Body of pancreas (tissue), 4 donors: Measurements from ENCODE around the gene MSMO1. TPM values are rescaled to one million over a fixed set of nuclear protein-coding genes. Genes with fewer than 3 reads are reported as not detected.
A peak's percentile ranks its signal among the peaks of the same experiment; 100 is the strongest.

Source experiments
- ATAC-seq: fragments of 150-250 bp; one replicate; pipeline ENCODE4 v1.9.1; 2016
- DNase-seq, 4 donors: peaks; one replicate each; pipeline ENCODE4 v3.0.0-alpha.2; 2019
- H3K27ac ChIP-seq, 4 donors: fragments of 200-600 bp; sonication (generic); 1 replicate in 3 of 4; 2 replicates in 1 of 4; pipeline versions ENCODE4 v1.5.1 to v1.6.1; 2016 to 2019; ENCODE audit warnings: mild to moderate bottlenecking in 1 of 4, mixed read lengths in 1 of 4, moderate library complexity in 1 of 4
- H3K27me3 ChIP-seq, 2 donors: fragments of 200-600 bp; sonication (generic); one replicate each; pipeline ENCODE4 v1.6.0; 2016; ENCODE audit warnings: mild to moderate bottlenecking in 1 of 2
- H3K36me3 ChIP-seq, 2 donors: fragments of 200-600 bp; sonication (generic); replicated peaks in 1 of 2; 2 replicates each; pipeline ENCODE4 v1.5.1; 2016; ENCODE audit warnings: low read depth in 2 of 2; ENCODE audit not compliant: insufficient read depth in 1 of 2
- H3K4me1 ChIP-seq: fragments of 200-600 bp; sonication (generic); one replicate; pipeline ENCODE4 v1.6.0; 2016
- H3K4me3 ChIP-seq, 2 donors: fragments of 200-600 bp; sonication (generic); 1 replicate in 1 of 2; 2 replicates in 1 of 2; pipeline ENCODE4 v1.5.1; 2016 to 2019
- H3K9me3 ChIP-seq, 3 donors: fragments of 200-600 bp; sonication (generic); 1 replicate in 2 of 3; 2 replicates in 1 of 3; pipeline ENCODE4 v1.5.1; 2016
- POLR2A ChIP-seq, 3 donors: fragments of 450-650 bp; IDR thresholded peaks; one replicate each; pipeline ENCODE4 v1.6.1; 2016; ENCODE audit warnings: antibody characterized with exemption in 3 of 3, mild to moderate bottlenecking in 2 of 3
- WGBS, 2 donors: methylation state at CpG; one replicate each; pipeline ENCODE4 v1.1.5; 2017; 5-methylcytosine and 5-hydroxymethylcytosine counted together
- intact Hi-C: fragments of 100-400 bp; cut with DNase I; formaldehyde crosslinking; loops from one replicate; pipeline ENCODE4 v1.15.1; 2023
- total RNA-seq, 2 donors: library from RNA; depleted of rRNA; stranded (reverse); fragments of >200 nt; gene quantifications; one replicate each; pipeline ENCODE4 v1.1.0, GENCODE V29; 2016
- TF ChIP-seq, protein P1 (sequence below), 7 experiments: fragments of 450-650 bp in 4 of 7; fragments of 200-600 bp in 3 of 7; sonication (generic) in 3 of 7; IDR thresholded peaks; one replicate each; pipeline ENCODE4 v1.5.1; 2016 to 2019; ENCODE audit warnings: antibody characterized with exemption in 7 of 7

The MSMO1 gene
- total RNA-seq, 2 donors from 2014 or later: 16.1 to 22.1 TPM

DNA sequence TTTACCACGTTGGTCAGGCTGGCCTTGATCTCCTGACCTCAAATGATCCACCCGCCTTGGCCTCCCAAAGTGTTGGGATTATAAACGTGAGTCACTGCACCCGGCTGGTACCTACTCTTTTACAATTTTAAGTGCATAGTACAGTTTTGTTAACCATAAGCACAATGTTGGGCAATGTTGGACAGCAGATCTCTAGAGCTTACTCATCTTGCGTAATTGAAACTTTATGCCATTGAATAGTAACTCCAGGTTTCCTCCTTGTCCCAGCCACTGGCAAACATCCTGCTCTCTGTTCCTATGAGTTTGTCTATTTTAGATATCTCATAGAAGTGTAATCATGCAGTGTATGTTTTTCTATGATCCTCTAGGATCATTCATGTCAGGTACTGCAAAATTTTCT, 42.1 kb downstream of the MSMO1 start:
- ATAC-seq (no peak), DNase-seq (no peak)
- Histone ChIP-seq H3K27me3 (no peaks in the 10 kb centered on the region), H3K4me1 (no peaks in the 10 kb centered on the region), H3K36me3 (no peaks in the 10 kb centered on the region), H3K27ac (no peak overlapping the region), H3K4me3 (no peak overlapping the region), H3K9me3 (no peaks in the 10 kb centered on the region)
- TF ChIP-seq, protein P1, sequence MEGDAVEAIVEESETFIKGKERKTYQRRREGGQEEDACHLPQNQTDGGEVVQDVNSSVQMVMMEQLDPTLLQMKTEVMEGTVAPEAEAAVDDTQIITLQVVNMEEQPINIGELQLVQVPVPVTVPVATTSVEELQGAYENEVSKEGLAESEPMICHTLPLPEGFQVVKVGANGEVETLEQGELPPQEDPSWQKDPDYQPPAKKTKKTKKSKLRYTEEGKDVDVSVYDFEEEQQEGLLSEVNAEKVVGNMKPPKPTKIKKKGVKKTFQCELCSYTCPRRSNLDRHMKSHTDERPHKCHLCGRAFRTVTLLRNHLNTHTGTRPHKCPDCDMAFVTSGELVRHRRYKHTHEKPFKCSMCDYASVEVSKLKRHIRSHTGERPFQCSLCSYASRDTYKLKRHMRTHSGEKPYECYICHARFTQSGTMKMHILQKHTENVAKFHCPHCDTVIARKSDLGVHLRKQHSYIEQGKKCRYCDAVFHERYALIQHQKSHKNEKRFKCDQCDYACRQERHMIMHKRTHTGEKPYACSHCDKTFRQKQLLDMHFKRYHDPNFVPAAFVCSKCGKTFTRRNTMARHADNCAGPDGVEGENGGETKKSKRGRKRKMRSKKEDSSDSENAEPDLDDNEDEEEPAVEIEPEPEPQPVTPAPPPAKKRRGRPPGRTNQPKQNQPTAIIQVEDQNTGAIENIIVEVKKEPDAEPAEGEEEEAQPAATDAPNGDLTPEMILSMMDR (IDR thresholded peaks at IDR 0.05): no peak
- TF ChIP-seq POLR2A (IDR thresholded peaks at IDR 0.05): no peak
- intact Hi-C loops: no loop called here
- 65 to 74% methylated on average over 5 of the region's 5 CpGs for WGBS, 2 donors

- no peaks in the 10 kb centered on the region for H3K4me1 ChIP-seq
- TF ChIP-seq POLR2A (IDR thresholded peaks at IDR 0.05): no peak
- no peaks in the 10 kb centered on the region for H3K27me3 ChIP-seq
- DNase-seq (no peak), ATAC-seq (no peak)
- intact Hi-C loops: no loop called here
- no peak overlapping the region for H3K4me3 ChIP-seq
- H3K36me3 ChIP-seq: no peaks in the 10 kb centered on the region
- H3K9me3 ChIP-seq: no peaks in the 10 kb centered on the region
- no peak overlapping the region for H3K27ac ChIP-seq
- 84 to 90% methylated on average over 1 of the region's 1 CpG for WGBS, 2 donors
These were observed 43.1 kb downstream of the MSMO1 start for GRCh38 chr4:165370530-165370929.

DNA sequence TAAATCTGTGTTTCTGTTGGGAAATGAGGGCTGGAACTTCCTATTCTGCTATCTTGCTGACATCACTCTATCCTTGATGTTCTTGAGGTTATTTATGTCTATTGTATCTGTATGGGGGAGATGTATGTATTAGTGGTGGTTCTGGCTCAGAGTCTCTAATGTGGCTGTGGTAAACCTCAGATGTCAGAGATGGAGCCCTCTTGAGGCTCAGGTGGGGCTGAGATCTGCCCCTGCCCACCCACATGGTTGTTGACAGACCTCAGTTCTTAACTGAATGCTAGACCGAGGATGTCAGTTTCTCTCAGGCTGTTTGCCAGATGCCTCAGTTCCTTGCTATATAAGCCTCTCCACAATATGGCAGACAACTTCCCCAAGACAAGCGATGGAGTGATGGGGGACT, 48.0 kb downstream of the MSMO1 start:
- Histone ChIP-seq H3K4me1 (peaks cover 15% of the 10 kb centered on the region), H3K27me3 (no peaks in the 10 kb centered on the region), H3K27ac (no peak overlapping the region), H3K4me3 (no peak overlapping the region), H3K9me3 (no peaks in the 10 kb centered on the region), H3K36me3 (no peaks in the 10 kb centered on the region)
- 81 to 85% methylated on average over 2 of the region's 2 CpGs for WGBS, 2 donors
- DNase-seq (no peak), ATAC-seq (no peak)
- TF ChIP-seq, protein P1 (IDR thresholded peaks at IDR 0.05): no peak
- TF ChIP-seq POLR2A (IDR thresholded peaks at IDR 0.05): no peak
- intact Hi-C loops: no loop called here

- TF ChIP-seq POLR2A (IDR thresholded peaks at IDR 0.05): no peak
- TF ChIP-seq, protein P1 (IDR thresholded peaks at IDR 0.05): no peak
- 34 to 35% methylated on average over 1 of the region's 1 CpG for WGBS, 2 donors
- intact Hi-C loops: no loop called here
- Histone ChIP-seq H3K4me1 (peaks cover 20% of the 10 kb centered on the region), H3K27ac (peak overlapping the region; percentile 17 to 88 (median 75)), H3K36me3 (no peaks in the 10 kb centered on the region), H3K4me3 (peak overlapping the region; percentile 0 to 22), H3K27me3 (no peaks in the 10 kb centered on the region), H3K9me3 (no peaks in the 10 kb centered on the region)
- ATAC-seq (no peak), DNase-seq (no peak)
These were observed 50.9 kb downstream of the MSMO1 start for GRCh38 chr4:165378398-165378744.

- DNase-seq (peak; percentile 82 to 92 (median 88)), ATAC-seq (peak; percentile 98)
- H3K36me3 ChIP-seq: no peaks in the 10 kb centered on the region
- intact Hi-C loops: no loop called here
- H3K4me3 ChIP-seq: peak within 1 kb of the TSS; percentile 0 to 22
- H3K4me1 ChIP-seq: peaks cover 20% of the 10 kb centered on the region
- 0 to 1% methylated on average over 24 to 61 of the region's 82 CpGs for WGBS, 2 donors
- peak within 1 kb of the TSS; percentile 17 to 88 (median 75) for H3K27ac ChIP-seq
- no peaks in the 10 kb centered on the region for H3K9me3 ChIP-seq
- H3K27me3 ChIP-seq: no peaks in the 10 kb centered on the region
- TF ChIP-seq, protein P1 (IDR thresholded peaks at IDR 0.05): peak in 6 of 7 experiments; percentile 34 to 88 (median 73)
- peak; percentile 80 to 94 (median 93) for TF ChIP-seq POLR2A (IDR thresholded peaks at IDR 0.05)
These were observed 51.5 kb downstream of the MSMO1 start, which contains the start of gene CPE for GRCh38 chr4:165378745-165379677. TSS of gene CPE (plus strand) at chr4:165379008. CDS start at chr4:165379222, 214 bp downstream.
